Activated naive CD4-positive, alpha-beta T cell treated with anti-CD3 and anti-CD28 coated beads, Interleukin-2, amount 50 U/mL, for 24 hours (primary cell): Measurements from ENCODE around the gene ABCD2.
A peak's percentile ranks its signal among the peaks of the same experiment; 100 is the strongest.
"Not testable (repeated sequence)": the region's sequence is repeated elsewhere in the genome, so short reads cannot be mapped to it uniquely, and the experiment has no call there.

Experiments
- H3K27ac Mint-ChIP-seq: one replicate; pipeline ENCODE4 v1.8.0; 2021; ENCODE audit warnings: mild to moderate bottlenecking, mixed read lengths
- H3K27me3 Mint-ChIP-seq: one replicate; pipeline ENCODE4 v1.8.0; 2021; ENCODE audit warnings: mixed read lengths
- H3K36me3 Mint-ChIP-seq: one replicate; pipeline ENCODE4 v1.8.0; 2021; ENCODE audit warnings: mixed read lengths
- H3K4me1 Mint-ChIP-seq: one replicate; pipeline ENCODE4 v1.8.0; 2021; ENCODE audit warnings: mixed read lengths
- H3K4me3 Mint-ChIP-seq: one replicate; pipeline ENCODE4 v1.8.0; 2021; ENCODE audit warnings: mild to moderate bottlenecking, mixed read lengths
- H3K9me3 Mint-ChIP-seq: one replicate; pipeline ENCODE4 v1.8.0; 2021; ENCODE audit warnings: mixed read lengths

The ABCD2 gene

DNA sequence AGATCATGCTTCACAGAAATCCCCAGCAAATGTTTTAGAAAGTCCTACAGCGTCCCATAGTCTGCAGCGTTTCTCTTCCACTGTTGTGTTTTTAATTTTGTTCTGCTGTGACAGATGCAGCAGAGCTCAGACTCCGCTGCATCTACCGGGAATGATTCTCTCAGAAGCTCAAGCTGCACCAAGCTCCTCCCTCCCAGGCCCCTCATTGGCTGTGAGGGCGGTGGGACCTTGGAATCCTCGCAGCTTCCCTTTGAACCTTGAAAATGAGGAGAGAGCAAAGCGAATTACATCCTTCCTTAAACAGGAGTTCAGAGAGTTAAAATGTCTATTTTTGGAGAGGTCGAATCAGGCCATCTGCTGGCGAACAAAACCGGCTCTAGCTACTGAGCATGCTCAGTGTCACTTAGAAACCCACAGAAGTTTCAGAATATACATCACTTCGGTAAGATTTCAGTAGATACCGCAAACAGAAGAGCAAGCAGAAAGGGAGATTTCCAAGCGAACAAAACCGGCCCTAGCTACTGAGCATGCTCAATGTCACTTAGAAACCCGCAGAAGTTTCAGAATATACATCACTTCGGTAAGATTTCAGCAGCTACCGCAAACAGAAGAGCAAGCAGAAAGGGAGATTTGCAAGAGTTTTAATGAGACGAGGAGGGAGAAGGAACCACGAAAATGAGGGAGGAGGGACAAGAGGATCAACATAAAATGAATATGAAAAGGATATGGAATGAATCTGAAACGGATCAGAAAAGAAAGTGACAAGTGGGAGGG is at the start of gene ABCD2:
TSS of gene ABCD2 (minus strand) at position 144 of the 774 bp plus-strand sequence. CDS start 188 bp downstream, outside the sequence.
- no peaks in the 10 kb centered on the region for H3K27me3 Mint-ChIP-seq
- H3K27ac Mint-ChIP-seq = peak within 1 kb of the TSS; percentile 96
- H3K9me3 Mint-ChIP-seq = no peaks in the 10 kb centered on the region
- peaks cover 55% of the 10 kb centered on the region for H3K4me1 Mint-ChIP-seq
- no peak within 1 kb of the TSS for H3K4me3 Mint-ChIP-seq
- no peaks in the 10 kb centered on the region for H3K36me3 Mint-ChIP-seq

DNA sequence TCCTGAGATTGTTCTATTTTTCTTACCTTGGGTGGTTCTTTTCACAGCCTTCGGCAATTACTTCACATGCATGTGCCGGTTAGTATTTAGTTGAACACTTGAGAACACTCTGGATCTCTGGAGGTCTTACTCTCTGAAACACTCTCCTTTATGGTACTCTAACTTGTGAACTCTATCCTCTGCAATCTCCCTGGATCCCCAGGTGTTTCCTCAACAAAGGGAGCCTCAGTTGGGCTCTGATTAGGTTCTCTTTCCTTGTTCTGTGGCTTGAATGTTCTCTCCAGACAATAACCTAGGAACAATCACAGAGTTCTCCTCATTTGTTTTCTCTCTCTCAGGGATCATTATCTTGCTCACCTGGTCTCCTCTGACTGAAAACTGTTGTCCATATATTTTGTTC is 40.5 kb upstream of the ABCD2 start:
- H3K9me3 Mint-ChIP-seq = no peaks in the 10 kb centered on the region
- no peak overlapping the region for H3K27ac Mint-ChIP-seq
- H3K4me3 Mint-ChIP-seq = no peak overlapping the region
- H3K27me3 Mint-ChIP-seq = no peaks in the 10 kb centered on the region
- peaks cover 4% of the 10 kb centered on the region for H3K4me1 Mint-ChIP-seq
- peaks cover 3% of the 10 kb centered on the region for H3K36me3 Mint-ChIP-seq

DNA sequence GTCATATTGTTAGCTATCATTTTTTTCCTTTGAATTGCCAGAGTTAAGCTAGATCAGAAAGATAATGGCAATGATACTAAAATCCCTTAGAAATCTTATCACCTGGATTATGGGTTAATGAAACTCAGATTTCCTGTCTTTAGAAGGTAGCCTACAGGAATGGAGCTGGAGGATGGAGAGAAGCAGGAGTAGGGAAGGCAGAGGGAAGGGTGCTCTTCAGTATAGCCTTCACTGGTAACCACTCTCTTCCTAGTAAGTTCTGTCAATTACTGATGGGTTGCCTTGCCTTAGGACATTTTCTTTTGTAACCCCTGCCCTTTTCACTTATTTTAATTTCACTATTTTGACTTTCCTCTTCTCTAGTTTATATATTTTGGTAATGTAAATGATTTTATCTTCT is 27.8 kb upstream of the ABCD2 start:
- Mint-ChIP-seq H3K27me3 (no peaks in the 10 kb centered on the region), H3K27ac (no peak overlapping the region), H3K36me3 (no peaks in the 10 kb centered on the region), H3K4me1 (peaks cover 23% of the 10 kb centered on the region), H3K4me3 (no peak overlapping the region), H3K9me3 (peaks cover 5% of the 10 kb centered on the region)

DNA sequence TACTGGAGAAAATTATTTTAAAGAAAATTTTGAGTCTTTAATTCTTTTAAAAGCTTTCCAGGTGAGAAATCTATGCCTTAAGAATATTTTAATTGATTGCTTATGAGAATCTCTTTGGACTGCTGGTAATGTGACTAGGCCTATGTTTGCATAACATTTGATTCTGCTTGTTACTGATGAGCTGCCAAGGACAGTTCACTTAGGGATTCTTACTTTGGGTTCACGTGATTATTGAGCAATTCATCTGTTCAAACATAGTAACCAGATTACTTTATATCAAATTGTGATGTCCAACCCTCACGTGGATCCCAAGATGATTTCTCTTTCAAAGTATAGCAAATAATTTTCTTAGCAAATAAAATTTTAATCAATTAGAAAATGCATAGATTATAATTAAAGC is 27.4 kb upstream of the ABCD2 start:
- Mint-ChIP-seq H3K27ac (no peak overlapping the region), H3K9me3 (peaks cover 3% of the 10 kb centered on the region), H3K4me3 (no peak overlapping the region), H3K27me3 (no peaks in the 10 kb centered on the region), H3K4me1 (peaks cover 21% of the 10 kb centered on the region), H3K36me3 (no peaks in the 10 kb centered on the region)

DNA sequence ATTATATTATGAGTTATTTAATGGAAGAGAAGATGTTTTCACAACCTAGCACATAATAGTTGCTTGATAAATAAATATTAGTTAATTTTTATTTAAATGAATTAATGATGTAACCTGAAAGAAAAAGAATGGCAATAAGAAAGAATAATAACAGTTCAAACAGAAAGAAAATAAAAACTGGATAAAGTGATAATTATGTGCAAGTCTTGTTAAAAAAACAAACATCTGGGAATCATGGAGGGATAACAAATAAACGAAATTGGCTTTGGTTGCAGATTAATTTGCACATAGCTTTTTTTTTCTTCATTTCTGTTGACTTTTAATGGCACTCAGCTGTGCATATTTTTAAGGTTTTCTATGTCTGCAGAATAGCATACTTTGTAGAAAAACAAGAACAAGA is 23.4 kb upstream of the ABCD2 start:
- H3K9me3 Mint-ChIP-seq = no peaks in the 10 kb centered on the region
- H3K27me3 Mint-ChIP-seq = no peaks in the 10 kb centered on the region
- no peak overlapping the region for H3K4me3 Mint-ChIP-seq
- no peaks in the 10 kb centered on the region for H3K36me3 Mint-ChIP-seq
- H3K4me1 Mint-ChIP-seq = peaks cover 11% of the 10 kb centered on the region
- H3K27ac Mint-ChIP-seq = no peak overlapping the region

DNA sequence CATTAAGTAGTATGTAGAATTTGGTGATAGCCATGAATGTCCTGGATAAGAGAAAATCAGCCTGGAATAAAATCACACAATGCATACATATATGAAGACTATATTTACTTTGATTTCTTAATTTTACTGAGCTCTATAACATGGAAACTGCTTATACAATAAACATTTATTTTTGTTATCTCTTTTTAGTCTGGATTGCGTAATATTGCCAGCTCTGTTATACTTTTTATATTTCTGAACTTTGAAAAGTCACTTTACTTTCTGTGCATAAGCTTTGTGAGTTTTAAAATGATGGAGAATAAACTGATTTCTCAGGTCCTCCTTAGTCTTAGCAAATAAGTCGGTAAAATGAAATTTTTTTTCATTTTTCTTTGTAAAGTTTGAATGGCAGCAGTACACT is 19.2 kb upstream of the ABCD2 start:
- Mint-ChIP-seq H3K4me3 (no peak overlapping the region), H3K27me3 (no peaks in the 10 kb centered on the region), H3K4me1 (no peaks in the 10 kb centered on the region), H3K9me3 (no peaks in the 10 kb centered on the region), H3K36me3 (no peaks in the 10 kb centered on the region), H3K27ac (no peak overlapping the region)

DNA sequence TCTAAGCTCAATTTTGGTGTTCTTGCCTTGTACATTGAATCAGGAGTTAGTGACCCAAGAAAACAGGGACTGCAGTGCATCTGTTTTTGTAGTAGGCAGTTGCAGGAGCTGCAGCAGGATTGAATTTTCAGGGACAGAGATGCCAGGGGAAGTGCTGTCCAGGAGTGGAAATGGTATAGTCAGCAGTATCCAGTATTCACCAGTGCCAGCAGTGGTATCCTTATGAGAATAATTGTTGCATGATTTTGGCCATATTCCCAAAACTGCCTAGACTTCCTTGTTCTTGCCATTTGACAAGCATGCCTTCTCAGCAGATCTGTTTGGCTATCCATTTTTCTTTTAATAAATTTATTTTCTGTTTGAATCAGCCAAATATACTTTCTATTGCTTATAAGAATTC is 18.6 kb upstream of the ABCD2 start:
- no peaks in the 10 kb centered on the region for H3K4me1 Mint-ChIP-seq
- no peaks in the 10 kb centered on the region for H3K36me3 Mint-ChIP-seq
- no peak overlapping the region for H3K27ac Mint-ChIP-seq
- no peak overlapping the region for H3K4me3 Mint-ChIP-seq
- H3K27me3 Mint-ChIP-seq = no peaks in the 10 kb centered on the region
- H3K9me3 Mint-ChIP-seq = no peaks in the 10 kb centered on the region

DNA sequence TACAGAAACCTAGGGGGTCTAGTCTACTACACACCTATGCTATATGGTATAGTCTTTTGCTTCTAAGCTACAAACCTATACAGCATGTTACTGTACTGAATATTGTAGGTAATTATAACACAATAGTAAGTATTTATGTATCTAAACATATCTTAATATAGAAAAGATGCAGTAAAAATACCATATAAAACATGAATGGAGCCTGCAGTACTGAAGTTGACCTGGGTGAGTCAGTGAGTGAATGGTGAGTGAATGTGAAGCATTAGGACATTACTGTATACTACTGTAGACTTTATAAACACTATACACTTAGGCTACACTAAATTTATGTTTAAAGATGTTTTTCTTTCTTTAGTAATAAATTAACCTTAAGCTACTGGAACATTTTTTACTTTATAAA is 13.1 kb upstream of the ABCD2 start:
- H3K4me3 Mint-ChIP-seq = no peak overlapping the region
- H3K9me3 Mint-ChIP-seq = peaks cover 7% of the 10 kb centered on the region
- H3K27ac Mint-ChIP-seq = no peak overlapping the region
- no peaks in the 10 kb centered on the region for H3K36me3 Mint-ChIP-seq
- H3K27me3 Mint-ChIP-seq = no peaks in the 10 kb centered on the region
- H3K4me1 Mint-ChIP-seq = peaks cover 29% of the 10 kb centered on the region

DNA sequence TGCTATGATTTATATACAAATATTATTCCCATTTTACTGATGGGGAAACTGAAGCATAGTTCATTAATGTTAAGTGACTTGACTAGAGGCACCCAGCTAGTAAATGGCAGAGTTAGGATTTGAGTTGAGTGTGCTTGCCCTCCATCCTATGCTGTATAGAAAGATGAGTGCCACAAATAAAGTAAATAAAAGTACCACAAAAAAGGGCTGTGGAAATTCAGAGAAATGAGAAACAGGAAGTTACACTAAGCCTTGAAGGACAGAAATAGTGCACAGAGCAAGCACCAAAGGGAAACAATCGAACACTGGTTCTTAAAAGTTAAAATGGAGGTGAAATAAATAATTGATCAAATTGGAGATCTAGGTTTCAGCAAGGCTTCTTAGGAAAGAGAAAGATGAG is 9.2 kb upstream of the ABCD2 start:
- Mint-ChIP-seq H3K4me1 (peaks cover 56% of the 10 kb centered on the region), H3K4me3 (peak overlapping the region; percentile 55)

DNA sequence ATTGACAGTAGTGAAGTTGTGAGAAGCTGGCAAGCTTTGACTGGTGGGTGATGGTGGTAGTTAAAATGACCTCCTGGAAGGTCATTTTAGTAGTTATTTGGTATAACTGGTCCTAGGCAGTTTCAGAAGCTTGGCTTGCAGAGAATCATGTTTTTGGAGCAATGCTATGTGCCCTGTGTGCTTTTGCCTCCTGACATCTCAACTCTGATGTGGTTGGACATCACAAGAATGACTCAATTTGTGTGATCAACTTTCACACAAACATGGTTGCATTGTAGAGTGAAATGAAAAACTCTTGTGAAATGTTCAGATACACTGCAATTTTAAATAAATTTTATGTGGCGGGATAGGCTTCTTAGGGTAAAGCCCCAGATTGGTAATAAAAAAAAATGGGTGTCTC is 8.3 kb upstream of the ABCD2 start:
- Mint-ChIP-seq H3K4me1 (peaks cover 63% of the 10 kb centered on the region), H3K36me3 (no peaks in the 10 kb centered on the region), H3K9me3 (peaks cover 7% of the 10 kb centered on the region), H3K27me3 (no peaks in the 10 kb centered on the region), H3K4me3 (peak overlapping the region; percentile 55), H3K27ac (peak overlapping the region; percentile 97)

More for the DNA sequence above, 9.2 kb upstream of the ABCD2 start:
- H3K27ac Mint-ChIP-seq = peak overlapping the region; percentile 93
- H3K9me3 Mint-ChIP-seq = peaks cover 7% of the 10 kb centered on the region
- no peaks in the 10 kb centered on the region for H3K36me3 Mint-ChIP-seq
- no peaks in the 10 kb centered on the region for H3K27me3 Mint-ChIP-seq

DNA sequence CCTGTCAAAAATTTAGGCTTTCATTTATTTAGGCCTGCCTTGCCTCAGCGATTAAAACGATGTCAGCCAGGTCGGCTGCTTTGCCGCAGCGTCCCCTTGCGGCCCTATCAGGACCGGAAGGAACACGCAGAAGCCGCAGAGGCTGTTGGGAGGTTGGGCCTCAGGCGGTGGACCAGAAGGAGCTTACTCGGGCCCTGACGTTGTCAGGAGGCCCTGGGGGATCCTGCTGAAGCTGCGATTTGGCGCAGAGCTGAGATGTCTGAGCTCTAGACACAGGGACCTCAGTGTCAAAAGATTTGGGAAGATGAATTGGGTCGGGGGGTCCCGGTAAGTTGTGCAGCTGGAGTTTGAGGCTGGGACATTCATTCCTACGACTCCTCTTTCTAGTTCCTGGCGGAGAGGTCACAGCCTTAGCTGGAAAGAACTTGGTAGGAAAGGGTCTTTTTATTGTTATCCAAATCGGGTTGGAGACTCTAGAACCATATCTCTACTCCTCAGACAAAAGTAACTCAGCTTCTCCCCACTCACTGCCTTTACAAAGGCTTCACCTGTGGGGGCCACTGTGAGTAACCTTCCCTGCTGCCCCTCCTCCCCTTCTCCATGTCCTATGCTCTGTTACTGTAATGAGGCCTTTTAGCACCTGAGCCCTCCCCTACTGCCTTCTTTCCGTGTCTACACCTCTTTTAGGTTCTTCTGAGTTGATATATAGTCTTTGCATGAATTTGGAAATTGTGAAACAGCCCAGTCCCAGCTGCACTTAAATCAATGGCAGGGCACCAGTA is 6.6 kb upstream of the ABCD2 start:
- no peaks in the 10 kb centered on the region for H3K36me3 Mint-ChIP-seq
- peak overlapping the region; percentile 49 for H3K27ac Mint-ChIP-seq
- peaks cover 78% of the 10 kb centered on the region for H3K4me1 Mint-ChIP-seq

DNA sequence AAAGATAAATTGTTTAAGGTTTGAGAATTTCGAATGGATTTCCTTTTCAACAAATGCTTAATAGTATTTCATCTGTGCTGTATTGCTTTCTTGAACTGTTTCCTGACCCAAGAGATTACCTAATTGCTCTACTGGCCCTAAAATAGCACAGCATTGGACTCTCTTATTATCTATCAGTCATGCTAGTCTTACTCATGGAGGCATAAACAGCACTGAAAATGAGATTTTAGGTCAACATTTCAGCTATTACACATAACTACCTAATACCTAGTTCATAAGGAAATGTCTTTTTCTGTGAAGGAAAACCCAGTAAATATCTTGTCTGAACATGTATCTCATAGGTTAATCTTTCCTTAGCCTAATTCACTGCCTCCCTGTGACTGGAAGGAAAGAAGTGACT is 4.3 kb upstream of the ABCD2 start:
- Mint-ChIP-seq H3K27me3 (no peaks in the 10 kb centered on the region), H3K36me3 (no peaks in the 10 kb centered on the region), H3K27ac (peak overlapping the region; percentile 83), H3K4me3 (no peak overlapping the region), H3K4me1 (peaks cover 64% of the 10 kb centered on the region), H3K9me3 (no peaks in the 10 kb centered on the region)

More for the DNA sequence above, 6.6 kb upstream of the ABCD2 start:
- Mint-ChIP-seq H3K27me3 (no peaks in the 10 kb centered on the region), H3K4me3 (no peak overlapping the region), H3K9me3 (peaks cover 7% of the 10 kb centered on the region)

DNA sequence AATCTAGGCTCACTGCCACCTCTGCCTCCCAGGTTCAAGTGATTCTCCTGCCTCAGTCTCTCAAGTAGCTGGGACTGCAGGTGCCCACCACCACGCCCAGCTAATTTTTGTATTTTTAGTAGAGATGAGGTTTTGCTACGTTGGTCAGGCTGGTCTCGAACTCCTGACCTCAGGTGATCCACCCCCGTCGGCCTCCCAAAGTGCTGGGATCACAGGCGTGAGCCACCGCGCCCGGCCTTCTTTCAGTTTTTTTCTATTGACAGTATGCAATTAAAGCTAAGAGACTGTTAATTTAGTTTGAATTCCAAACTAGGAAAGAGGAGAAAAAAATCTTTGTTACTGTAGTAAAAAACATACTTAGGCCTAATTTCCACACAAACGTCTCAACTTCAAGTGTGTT is 3.6 kb upstream of the ABCD2 start:
- H3K4me3 Mint-ChIP-seq, H3K36me3 Mint-ChIP-seq, H3K9me3 Mint-ChIP-seq, H3K27me3 Mint-ChIP-seq: not testable (repeated sequence)
- peak overlapping the region; percentile 27 for H3K27ac Mint-ChIP-seq
- peaks cover 57% of the 10 kb centered on the region for H3K4me1 Mint-ChIP-seq

DNA sequence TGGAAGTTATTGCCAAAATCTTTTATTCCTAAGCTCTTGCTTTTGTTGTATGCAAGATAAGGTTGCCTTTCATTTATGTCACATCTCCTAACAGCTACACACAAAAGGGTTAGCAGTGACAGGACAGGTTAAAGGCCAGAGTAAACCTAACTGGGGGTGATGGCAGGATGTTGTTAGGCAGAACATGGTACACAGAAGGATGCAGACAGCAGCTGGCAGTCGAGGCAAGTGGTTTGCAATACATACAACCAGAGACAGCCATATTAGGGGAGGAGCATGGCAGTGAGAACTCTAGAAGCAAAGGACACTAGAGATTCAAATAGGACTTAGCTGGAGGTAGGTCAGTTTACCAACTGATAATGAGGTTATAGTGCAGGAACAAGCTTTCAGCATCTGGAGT is 2.7 kb upstream of the ABCD2 start:
- Mint-ChIP-seq H3K4me1 (peaks cover 54% of the 10 kb centered on the region), H3K9me3 (no peaks in the 10 kb centered on the region), H3K36me3 (no peaks in the 10 kb centered on the region), H3K27me3 (no peaks in the 10 kb centered on the region), H3K27ac (peak overlapping the region; percentile 86), H3K4me3 (peak overlapping the region; percentile 5)

DNA sequence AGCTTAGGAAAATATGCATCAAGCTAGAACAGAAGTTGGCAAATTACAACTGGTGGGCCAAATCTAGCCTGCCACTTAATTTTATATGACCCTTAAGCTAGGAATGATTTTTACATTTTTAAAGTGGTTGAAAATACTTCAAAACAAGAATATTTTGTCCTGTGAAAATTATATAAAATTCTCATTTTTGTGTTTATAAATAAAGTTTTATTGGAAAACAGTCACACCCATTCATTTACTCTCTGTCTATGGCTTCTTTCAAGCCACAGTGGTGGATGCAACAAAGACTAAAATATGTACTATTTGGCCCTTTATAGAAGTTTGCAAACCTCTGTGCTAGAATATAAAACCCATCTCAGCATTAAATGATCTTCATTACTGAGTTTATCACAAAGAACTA is 2.1 kb upstream of the ABCD2 start:
- peak overlapping the region; percentile 86 for H3K4me3 Mint-ChIP-seq
- no peaks in the 10 kb centered on the region for H3K36me3 Mint-ChIP-seq
- peak overlapping the region; percentile 96 for H3K27ac Mint-ChIP-seq
- peaks cover 52% of the 10 kb centered on the region for H3K4me1 Mint-ChIP-seq
- H3K27me3 Mint-ChIP-seq = no peaks in the 10 kb centered on the region
- H3K9me3 Mint-ChIP-seq = no peaks in the 10 kb centered on the region
